ENCODE measurements around the gene ZNF821. TPM values are rescaled to one million over a fixed set of nuclear protein-coding genes. Genes with fewer than 3 reads are reported as not detected.
"Not testable (repeated sequence)": the region's sequence is repeated elsewhere in the genome, so short reads cannot be mapped to it uniquely, and the experiment has no call there.

Gene ZNF821
- total RNA-seq, 1 donor from 2014 or later, result 1.7 TPM

GRCh38 chr16:71869089-71869488 lies 14.9 kb downstream of the ZNF821 start:
- intact Hi-C loops (cut with DNase I), result no loop called here
- no peak for ATAC-seq (ENCODE audit: poor library complexity)
- DNase-seq, result no peak

- DNase-seq (no peak), ATAC-seq (ENCODE audit: poor library complexity) (no peak)
- intact Hi-C loops (cut with DNase I), result no loop called here
Observed at GRCh38 chr16:71867939-71868338, 16.0 kb downstream of the ZNF821 start.

- ATAC-seq (ENCODE audit: poor library complexity); DNase-seq; intact Hi-C loops (cut with DNase I): not testable (repeated sequence)
Observed at GRCh38 chr16:71867175-71867574, 16.8 kb downstream of the ZNF821 start.

- ATAC-seq (ENCODE audit: poor library complexity) (no peak), DNase-seq (no peak)
- intact Hi-C loops (cut with DNase I), result no loop called here
Observed at GRCh38 chr16:71865173-71865863, 18.7 kb downstream of the ZNF821 start.

- intact Hi-C loops (cut with DNase I), result no loop called here
- DNase-seq, result no peak
- ATAC-seq (ENCODE audit: poor library complexity), result no peak
Observed at GRCh38 chr16:71863995-71864394, 20.0 kb downstream of the ZNF821 start.

GRCh38 chr16:71859762-71860521 lies 24.0 kb downstream of the ZNF821 start:
- ATAC-seq (ENCODE audit: poor library complexity) (no peak), DNase-seq (no peak)
- intact Hi-C loops (cut with DNase I), result no loop called here

- no peak for DNase-seq
- intact Hi-C loops (cut with DNase I), result no loop called here
- no peak for ATAC-seq (ENCODE audit: poor library complexity)
Observed at GRCh38 chr16:71855937-71856662, 27.9 kb downstream of the ZNF821 start.

GRCh38 chr16:71854369-71854948 lies 29.5 kb downstream of the ZNF821 start:
- peak; percentile 65 for ATAC-seq (ENCODE audit: poor library complexity)
- DNase-seq, result no peak
- intact Hi-C loops (cut with DNase I), result no loop called here

- DNase-seq (no peak), ATAC-seq (ENCODE audit: poor library complexity) (no peak)
- intact Hi-C loops (cut with DNase I), result no loop called here
Observed at GRCh38 chr16:71853413-71853812, 30.6 kb downstream of the ZNF821 start.

GRCh38 chr16:71852561-71852960 lies 31.4 kb downstream of the ZNF821 start:
- ATAC-seq (ENCODE audit: poor library complexity) (no peak), DNase-seq (no peak)
- intact Hi-C loops (cut with DNase I), result no loop called here

GRCh38 chr16:71852158-71852557 lies 31.8 kb downstream of the ZNF821 start:
- no peak for ATAC-seq (ENCODE audit: poor library complexity)
- no peak for DNase-seq
- intact Hi-C loops (cut with DNase I), result no loop called here

GRCh38 chr16:71851746-71852145 lies 32.2 kb downstream of the ZNF821 start:
- ATAC-seq (ENCODE audit: poor library complexity) (no peak), DNase-seq (no peak)
- intact Hi-C loops (cut with DNase I), result no loop called here

GRCh38 chr16:71848622-71849021 lies 35.4 kb downstream of the ZNF821 start:
- ATAC-seq (ENCODE audit: poor library complexity) (no peak), DNase-seq (no peak)
- intact Hi-C loops (cut with DNase I), result loop anchor here (5.0 kb wide), 1 partner anchor 34 kb away; the partner anchor contains the start of gene ZNF821

GRCh38 chr16:71847096-71847495 lies 36.9 kb downstream of the ZNF821 start:
- ATAC-seq (ENCODE audit: poor library complexity) (no peak), DNase-seq (no peak)
- intact Hi-C loops (cut with DNase I), result loop anchor here (5.0 kb wide), 1 partner anchor 35 kb away; the partner anchor contains the start of gene ZNF821

- intact Hi-C loops (cut with DNase I), result loop anchor here (5.0 kb wide), 1 partner anchor 36 kb away; the partner anchor contains the start of gene ZNF821
- peak; percentile 2 for ATAC-seq (ENCODE audit: poor library complexity)
- no peak for DNase-seq
Observed at GRCh38 chr16:71846431-71846830, 37.6 kb downstream of the ZNF821 start.

- DNase-seq (peak; percentile 94), ATAC-seq (ENCODE audit: poor library complexity) (peak; percentile 99)
- intact Hi-C loops (cut with DNase I), result loop anchor here (5.0 kb wide), 1 partner anchor 36 kb away; the partner anchor contains the start of gene ZNF821
Observed at GRCh38 chr16:71845639-71846430, 38.1 kb downstream of the ZNF821 start, which contains the start of gene ATXN1L. Gene ATXN1L (plus strand): TSS chr16:71845976. CDS start chr16:71849741, 3,765 bp downstream.

GRCh38 chr16:71843572-71843971 lies 40.4 kb downstream of the ZNF821 start:
- intact Hi-C loops (cut with DNase I), result no loop called here
- ATAC-seq (ENCODE audit: poor library complexity) (no peak), DNase-seq (no peak)

- intact Hi-C loops (cut with DNase I), result no loop called here
- DNase-seq (no peak), ATAC-seq (ENCODE audit: poor library complexity) (no peak)
Observed at GRCh38 chr16:71840052-71840451, 43.9 kb downstream of the ZNF821 start.

All from Right ventricle myocardium superior (tissue), 1 donor.